ENCODE measurements around the gene ADH4.

The ADH4 gene

GRCh38 chr4:99078931-99079624, 65.0 kb downstream of the ADH4 start:
- no peak for DNase-seq

GRCh38 chr4:99078336-99078735, 65.8 kb downstream of the ADH4 start:
- no peak for DNase-seq

GRCh38 chr4:99077177-99077576, 66.9 kb downstream of the ADH4 start:
- DNase-seq: no peak

- no peak for DNase-seq
Observed at GRCh38 chr4:99076292-99076976, 67.7 kb downstream of the ADH4 start.

GRCh38 chr4:99074816-99075215, 69.3 kb downstream of the ADH4 start:
- no peak for DNase-seq
